Measurements from ENCODE around the gene IFNGR2.

DNA sequence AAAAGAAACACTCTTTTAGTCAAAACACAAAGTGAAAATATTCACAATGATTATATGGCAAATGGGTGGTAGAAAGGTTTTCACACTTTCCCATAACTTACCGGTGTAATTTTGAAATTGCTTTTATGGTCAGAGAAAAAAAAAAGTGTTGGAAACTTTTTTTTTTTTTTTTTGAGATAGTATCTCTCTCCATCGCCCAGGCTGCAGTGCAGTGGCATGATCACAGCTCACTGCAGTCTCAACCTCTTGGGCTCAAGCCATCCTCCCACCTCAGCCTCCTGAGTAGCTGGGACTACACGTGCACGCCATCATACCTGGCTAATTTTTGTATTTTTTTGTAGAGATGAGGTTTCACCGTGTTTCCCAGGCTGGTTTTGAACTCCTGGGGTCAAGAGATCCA lies 3.3 kb downstream of the IFNGR2 start:
- TF ChIP-seq, protein P1, sequence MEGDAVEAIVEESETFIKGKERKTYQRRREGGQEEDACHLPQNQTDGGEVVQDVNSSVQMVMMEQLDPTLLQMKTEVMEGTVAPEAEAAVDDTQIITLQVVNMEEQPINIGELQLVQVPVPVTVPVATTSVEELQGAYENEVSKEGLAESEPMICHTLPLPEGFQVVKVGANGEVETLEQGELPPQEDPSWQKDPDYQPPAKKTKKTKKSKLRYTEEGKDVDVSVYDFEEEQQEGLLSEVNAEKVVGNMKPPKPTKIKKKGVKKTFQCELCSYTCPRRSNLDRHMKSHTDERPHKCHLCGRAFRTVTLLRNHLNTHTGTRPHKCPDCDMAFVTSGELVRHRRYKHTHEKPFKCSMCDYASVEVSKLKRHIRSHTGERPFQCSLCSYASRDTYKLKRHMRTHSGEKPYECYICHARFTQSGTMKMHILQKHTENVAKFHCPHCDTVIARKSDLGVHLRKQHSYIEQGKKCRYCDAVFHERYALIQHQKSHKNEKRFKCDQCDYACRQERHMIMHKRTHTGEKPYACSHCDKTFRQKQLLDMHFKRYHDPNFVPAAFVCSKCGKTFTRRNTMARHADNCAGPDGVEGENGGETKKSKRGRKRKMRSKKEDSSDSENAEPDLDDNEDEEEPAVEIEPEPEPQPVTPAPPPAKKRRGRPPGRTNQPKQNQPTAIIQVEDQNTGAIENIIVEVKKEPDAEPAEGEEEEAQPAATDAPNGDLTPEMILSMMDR (conservative IDR thresholded peaks at IDR 0.05; ENCODE audit: low read length): no peak
- no peak for TF ChIP-seq EZH2phosphoT487 (IDR thresholded peaks at IDR 0.05; ENCODE audit: borderline replicate concordance)
